Endothelial cell (in vitro differentiated cells): ENCODE results near the gene PCK2. TPM values are rescaled to one million over a fixed set of nuclear protein-coding genes. Genes with fewer than 3 reads are reported as not detected.

Source experiments
- DNase-seq: peaks from one replicate; pipeline ENCODE4 v3.0.0; 2021; ENCODE audit warnings: low spot score
- H3K27ac Mint-ChIP-seq: one replicate; pipeline ENCODE4 v1.8.0; 2021; ENCODE audit warnings: mixed read lengths, inconsistent platforms; ENCODE audit not compliant: unreplicated experiment
- H3K27me3 Mint-ChIP-seq: one replicate; pipeline ENCODE4 v1.8.0; 2021; ENCODE audit warnings: mild to moderate bottlenecking, moderate library complexity, mixed read lengths, inconsistent platforms; ENCODE audit not compliant: unreplicated experiment
- H3K36me3 Mint-ChIP-seq: one replicate; pipeline ENCODE4 v1.8.0; 2021; ENCODE audit warnings: mild to moderate bottlenecking, low read depth, mixed read lengths, inconsistent platforms; ENCODE audit not compliant: unreplicated experiment
- H3K4me1 Mint-ChIP-seq: one replicate; pipeline ENCODE4 v1.8.0; 2021; ENCODE audit warnings: mild to moderate bottlenecking, mixed read lengths, inconsistent platforms; ENCODE audit not compliant: unreplicated experiment
- H3K4me3 Mint-ChIP-seq: one replicate; pipeline ENCODE4 v1.8.0; 2021; ENCODE audit warnings: mild to moderate bottlenecking, mixed read lengths, inconsistent platforms; ENCODE audit not compliant: unreplicated experiment
- H3K9me3 Mint-ChIP-seq: one replicate; pipeline ENCODE4 v1.8.0; 2021; ENCODE audit warnings: mixed read lengths, inconsistent platforms; ENCODE audit not compliant: unreplicated experiment
- total RNA-seq: library from RNA; stranded (reverse); fragmentation: NEBNext Ultra II Directional; extraction: Animal tissue kit (Norgen Biotek cat#: 25700); gene quantifications from one replicate; pipeline ENCODE4 v1.2.1, GENCODE V29; 2021; ENCODE audit not compliant: unreplicated experiment
- TF ChIP-seq, protein P1 (sequence below): fragments of 200-600 bp; sonication (generic); IDR thresholded peaks from one replicate; pipeline ENCODE4 v1.5.0; 2021; ENCODE audit warnings: antibody characterized with exemption; ENCODE audit not compliant: unreplicated experiment

PCK2 gene
- total RNA-seq, 1 donor from 2014 or later: 23.9 TPM

DNA sequence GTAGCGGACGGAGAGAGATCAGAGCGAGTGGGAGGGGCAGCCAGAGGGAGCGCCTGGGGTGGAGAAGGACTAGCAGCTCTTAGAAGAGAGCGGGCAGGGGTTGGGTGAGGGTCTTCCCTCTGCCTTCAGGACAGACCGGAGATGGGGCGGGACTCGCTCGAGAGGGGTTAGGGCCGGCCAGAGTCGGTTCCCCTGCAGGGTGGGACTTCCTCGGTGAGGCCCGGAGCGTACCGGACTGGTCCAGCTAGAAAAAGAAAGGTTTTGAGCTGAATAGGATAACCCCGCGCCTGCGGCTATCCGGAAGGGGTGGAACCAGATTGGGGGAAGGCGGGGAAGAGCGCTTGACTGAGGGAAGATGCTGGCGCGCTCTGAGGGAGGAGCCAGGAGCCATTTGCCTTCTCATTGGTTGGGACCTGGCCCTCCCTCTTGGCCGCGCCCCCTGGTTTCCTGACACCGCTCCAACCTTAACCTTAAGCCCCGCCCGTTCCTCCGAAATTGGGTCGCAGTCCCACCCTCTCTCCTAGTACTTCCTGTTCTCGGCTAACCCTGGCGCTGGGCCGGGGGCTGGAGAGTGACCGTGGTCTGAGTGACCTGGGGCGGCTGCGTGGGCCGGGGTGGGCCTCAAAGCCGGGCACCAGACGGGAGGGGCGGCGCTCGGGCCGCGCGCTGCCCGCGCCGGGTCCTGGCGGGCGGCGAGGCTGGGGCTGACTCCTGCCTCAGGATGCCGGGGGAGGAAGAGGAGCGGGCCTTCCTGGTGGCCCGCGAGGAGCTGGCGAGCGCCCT is 53.1 kb downstream of the PCK2 start, which contains the start of gene RNF31:
RNF31 (plus strand) TSS at position 521 of the 783 bp plus-strand sequence; CDS start at position 722, 201 bp downstream.
- H3K27me3 Mint-ChIP-seq: peaks cover 17% of the 10 kb centered on the region
- H3K4me3 Mint-ChIP-seq: peak within 1 kb of the TSS; percentile 96
- peaks cover 27% of the 10 kb centered on the region for H3K4me1 Mint-ChIP-seq
- peak within 1 kb of the TSS; percentile 89 for H3K27ac Mint-ChIP-seq
- H3K36me3 Mint-ChIP-seq: peaks cover 39% of the 10 kb centered on the region
- peak; percentile 90 for DNase-seq
- no peaks in the 10 kb centered on the region for H3K9me3 Mint-ChIP-seq
- TF ChIP-seq, protein P1, sequence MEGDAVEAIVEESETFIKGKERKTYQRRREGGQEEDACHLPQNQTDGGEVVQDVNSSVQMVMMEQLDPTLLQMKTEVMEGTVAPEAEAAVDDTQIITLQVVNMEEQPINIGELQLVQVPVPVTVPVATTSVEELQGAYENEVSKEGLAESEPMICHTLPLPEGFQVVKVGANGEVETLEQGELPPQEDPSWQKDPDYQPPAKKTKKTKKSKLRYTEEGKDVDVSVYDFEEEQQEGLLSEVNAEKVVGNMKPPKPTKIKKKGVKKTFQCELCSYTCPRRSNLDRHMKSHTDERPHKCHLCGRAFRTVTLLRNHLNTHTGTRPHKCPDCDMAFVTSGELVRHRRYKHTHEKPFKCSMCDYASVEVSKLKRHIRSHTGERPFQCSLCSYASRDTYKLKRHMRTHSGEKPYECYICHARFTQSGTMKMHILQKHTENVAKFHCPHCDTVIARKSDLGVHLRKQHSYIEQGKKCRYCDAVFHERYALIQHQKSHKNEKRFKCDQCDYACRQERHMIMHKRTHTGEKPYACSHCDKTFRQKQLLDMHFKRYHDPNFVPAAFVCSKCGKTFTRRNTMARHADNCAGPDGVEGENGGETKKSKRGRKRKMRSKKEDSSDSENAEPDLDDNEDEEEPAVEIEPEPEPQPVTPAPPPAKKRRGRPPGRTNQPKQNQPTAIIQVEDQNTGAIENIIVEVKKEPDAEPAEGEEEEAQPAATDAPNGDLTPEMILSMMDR: no peak

DNA sequence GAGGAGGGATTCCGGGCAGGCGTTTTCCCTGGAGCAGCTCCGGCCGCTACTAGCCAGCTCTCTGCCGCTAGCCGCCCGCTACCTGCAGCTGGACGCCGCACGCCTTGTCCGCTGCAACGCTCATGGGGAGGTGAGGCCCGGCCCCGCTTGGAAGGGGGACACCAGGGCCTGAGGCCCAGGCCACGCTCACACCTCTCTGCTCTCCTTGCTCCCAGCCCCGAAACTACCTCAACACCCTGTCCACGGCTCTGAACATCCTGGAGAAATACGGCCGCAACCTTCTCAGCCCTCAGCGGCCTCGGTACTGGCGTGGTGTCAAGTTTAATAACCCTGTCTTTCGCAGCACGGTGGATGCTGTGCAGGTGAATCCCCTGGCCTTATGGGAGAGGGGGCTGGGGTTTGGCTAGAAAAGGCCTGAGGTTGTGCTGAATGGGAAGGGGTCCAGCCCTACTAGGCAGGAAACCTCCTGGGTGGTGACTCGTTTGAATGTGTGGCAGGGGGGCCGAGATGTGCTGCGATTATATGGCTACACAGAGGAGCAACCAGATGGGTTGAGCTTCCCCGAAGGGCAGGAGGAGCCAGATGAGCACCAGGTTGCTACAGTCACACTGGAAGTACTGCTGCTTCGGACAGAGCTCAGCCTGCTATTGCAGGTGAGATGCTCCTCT is 53.8 kb downstream of the PCK2 start:
- Mint-ChIP-seq H3K36me3 (peaks cover 38% of the 10 kb centered on the region), H3K9me3 (no peaks in the 10 kb centered on the region)

DNA sequence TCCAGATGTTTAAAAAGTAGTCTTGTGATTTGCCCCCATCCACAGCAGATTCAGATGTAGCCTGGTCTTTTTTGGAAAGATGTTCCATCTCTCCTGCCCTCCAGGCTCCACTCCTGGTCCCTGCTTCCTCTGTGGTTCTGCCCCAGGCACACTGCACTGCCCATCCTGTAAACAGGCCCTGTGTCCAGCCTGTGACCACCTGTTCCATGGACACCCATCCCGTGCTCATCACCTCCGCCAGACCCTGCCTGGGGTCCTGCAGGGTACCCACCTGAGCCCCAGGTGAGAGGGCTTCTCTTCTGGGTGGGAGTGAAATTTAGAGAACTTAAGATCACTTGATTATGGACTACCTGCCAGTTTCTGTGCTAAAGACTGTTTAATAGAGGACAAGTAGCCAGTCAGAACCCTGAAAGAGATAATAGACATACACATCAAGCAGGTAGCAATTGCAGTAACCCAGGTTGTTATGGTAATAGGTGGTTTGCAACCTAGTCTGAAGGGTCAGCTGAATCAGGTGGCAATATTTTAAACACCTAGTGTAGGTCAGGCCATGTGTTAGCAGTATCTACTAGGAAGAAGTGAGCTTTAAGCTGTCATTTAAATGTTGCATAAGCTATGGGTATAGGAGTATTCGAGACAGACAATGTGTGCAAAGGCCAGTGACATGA is 55.3 kb downstream of the PCK2 start:
- Mint-ChIP-seq H3K4me3 (peak overlapping the region; percentile 94), H3K4me1 (peaks cover 27% of the 10 kb centered on the region), H3K36me3 (peaks cover 29% of the 10 kb centered on the region), H3K9me3 (no peaks in the 10 kb centered on the region), H3K27me3 (peaks cover 15% of the 10 kb centered on the region), H3K27ac (no peak overlapping the region)
- no peak for DNase-seq
- TF ChIP-seq, protein P1: no peak

More for the DNA sequence above, 53.8 kb downstream of the PCK2 start:
- Mint-ChIP-seq H3K4me3 (peak overlapping the region; percentile 94), H3K27me3 (peaks cover 17% of the 10 kb centered on the region), H3K4me1 (peaks cover 27% of the 10 kb centered on the region), H3K27ac (peak overlapping the region; percentile 89)
- TF ChIP-seq, protein P1: no peak
- DNase-seq: no peak

DNA sequence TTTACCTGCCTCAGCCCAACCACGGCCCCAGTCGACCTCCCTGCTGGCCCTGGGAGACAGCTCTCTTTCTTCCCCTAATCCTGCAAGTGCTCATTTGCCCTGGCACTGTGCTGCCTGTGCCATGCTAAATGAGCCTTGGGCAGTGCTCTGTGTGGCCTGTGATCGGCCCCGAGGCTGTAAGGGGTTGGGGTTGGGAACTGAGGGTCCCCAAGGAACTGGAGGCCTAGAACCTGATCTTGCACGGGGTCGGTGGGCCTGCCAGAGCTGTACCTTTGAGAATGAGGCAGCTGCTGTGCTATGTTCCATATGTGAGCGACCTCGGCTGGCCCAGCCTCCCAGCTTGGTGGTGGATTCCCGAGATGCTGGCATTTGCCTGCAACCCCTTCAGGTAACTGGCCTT is 56.0 kb downstream of the PCK2 start:
- Mint-ChIP-seq H3K36me3 (peaks cover 33% of the 10 kb centered on the region), H3K27me3 (peaks cover 18% of the 10 kb centered on the region), H3K9me3 (no peaks in the 10 kb centered on the region), H3K27ac (no peak overlapping the region), H3K4me1 (peaks cover 33% of the 10 kb centered on the region), H3K4me3 (no peak overlapping the region)
- no peak for DNase-seq
- TF ChIP-seq, protein P1: no peak
